GM21576 (cell line): Measurements from ENCODE around the gene ZNHIT2.
"Not testable (repeated sequence)": the region's sequence is repeated elsewhere in the genome, so short reads cannot be mapped to it uniquely, and the experiment has no call there.

Source experiments
- ATAC-seq: cut with Tn5 transposase; IDR thresholded peaks from one replicate; pipeline ENCODE4 v1.9.1; 2021; ENCODE audit warnings: mild to moderate bottlenecking, moderate library complexity; ENCODE audit not compliant: unreplicated experiment

Gene ZNHIT2

DNA sequence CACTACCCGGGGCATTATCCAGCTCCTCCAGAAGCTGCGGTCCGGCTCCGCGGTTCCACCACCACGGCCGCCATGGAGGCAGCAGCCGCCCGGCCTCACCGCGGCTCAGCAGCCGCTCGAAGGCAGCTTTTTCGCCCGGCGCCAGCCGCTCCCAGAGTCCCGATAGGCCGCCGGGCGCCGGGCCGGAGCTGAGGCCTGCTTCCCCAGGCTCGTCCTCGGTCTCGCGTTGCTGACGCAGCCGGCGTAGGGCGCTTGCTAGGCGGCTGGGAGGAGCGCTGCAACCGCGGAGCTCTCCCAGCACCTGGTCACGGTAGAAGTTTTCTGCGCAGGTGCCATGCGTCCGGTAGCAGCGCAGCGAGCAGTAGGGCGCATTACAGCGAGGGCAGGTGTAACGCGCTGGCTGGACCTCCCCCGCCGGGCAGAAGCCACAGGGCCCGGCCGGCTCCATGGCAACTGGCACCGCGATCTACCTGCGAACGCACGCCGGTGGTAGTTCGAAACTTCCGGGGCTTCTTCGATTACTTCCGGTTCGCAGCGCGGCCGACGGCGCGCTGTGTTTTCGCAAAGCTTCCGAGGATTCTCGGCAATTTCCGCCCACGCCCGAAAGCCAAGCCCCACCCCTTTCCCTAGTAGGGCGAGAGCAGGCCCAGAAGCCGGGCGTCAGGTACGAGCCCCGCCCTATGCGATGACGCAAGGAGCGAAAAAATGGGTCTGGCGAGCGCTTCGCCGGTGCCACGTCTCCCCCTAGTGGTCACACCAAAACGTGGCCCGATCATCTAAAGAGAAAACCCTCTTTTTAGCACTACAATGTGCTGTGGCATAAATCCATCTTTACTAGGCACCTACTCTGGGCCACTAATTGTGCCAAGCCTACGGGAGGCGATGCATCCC, at the start of gene ZNHIT2:
TSS of gene ZNHIT2 (minus strand) at position 496 of the 891 bp plus-strand sequence. CDS start at position 448, 48 bp downstream.
- ATAC-seq: peak; percentile 52

DNA sequence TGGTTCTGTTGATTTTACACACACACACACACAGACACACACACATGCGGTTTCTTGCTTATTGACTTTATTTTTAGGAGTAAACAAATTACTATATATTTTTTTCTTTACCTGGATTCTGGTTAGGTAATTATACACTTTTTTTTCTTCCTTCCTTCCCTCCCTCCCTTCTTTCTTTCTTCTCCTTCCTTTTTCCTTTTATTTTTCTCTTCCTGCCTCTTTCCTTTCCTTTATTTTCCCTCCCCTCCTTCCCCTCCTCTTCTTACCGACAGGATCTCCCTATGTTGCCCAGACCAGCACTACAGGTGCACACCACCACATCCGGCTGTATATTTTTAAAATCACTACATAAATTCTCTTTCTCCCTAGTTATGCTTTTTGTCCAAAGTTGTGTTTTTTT, 49.4 kb upstream of the ZNHIT2 start:
- no peak for ATAC-seq

GRCh38 chr11:65165410-65166317, 48.2 kb upstream of the ZNHIT2 start:
- ATAC-seq: no peak

DNA sequence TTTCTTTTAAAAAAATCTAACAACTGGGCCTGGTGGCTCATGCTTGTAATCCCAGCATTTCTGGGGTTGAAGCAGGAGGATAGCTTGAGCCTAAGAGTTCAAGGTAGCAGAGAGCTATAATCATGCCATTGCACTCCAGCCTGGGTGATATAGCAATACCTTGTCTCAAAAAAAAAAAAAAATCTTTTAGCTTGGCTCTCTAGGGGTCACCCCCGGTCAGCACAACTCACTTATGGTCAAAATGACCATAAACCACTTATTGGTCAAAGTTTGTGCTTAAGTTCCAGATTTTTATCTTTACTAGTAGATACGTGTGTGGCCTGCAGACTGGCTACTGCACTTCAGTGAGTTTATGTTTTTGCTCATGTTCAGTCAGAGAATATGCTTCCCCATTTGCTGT, 46.2 kb upstream of the ZNHIT2 start:
- ATAC-seq: no peak

DNA sequence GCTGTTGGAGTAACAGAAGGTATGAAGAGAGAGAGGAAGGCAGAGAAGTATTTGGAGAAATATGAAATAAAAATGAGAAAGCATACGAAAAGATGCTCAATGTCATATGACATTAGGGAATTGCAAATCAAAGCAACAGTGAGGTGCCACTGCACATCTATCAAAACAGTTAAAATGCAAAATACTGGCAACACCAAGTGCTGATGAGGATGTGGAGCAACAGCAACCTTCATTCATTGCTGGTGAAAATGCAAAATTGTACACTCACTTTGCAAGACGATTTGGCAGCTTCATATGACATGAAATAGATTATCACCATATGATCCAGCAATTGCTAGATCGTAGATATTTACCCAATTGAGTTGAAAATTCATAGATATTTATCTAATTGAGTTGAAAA, 43.1 kb upstream of the ZNHIT2 start:
- ATAC-seq: no peak

- ATAC-seq: peak; percentile 75
Observed at GRCh38 chr11:65159012-65159411, 41.5 kb upstream of the ZNHIT2 start.

GRCh38 chr11:65157336-65157735, 39.8 kb upstream of the ZNHIT2 start:
- no peak for ATAC-seq

GRCh38 chr11:65156926-65157325, 39.4 kb upstream of the ZNHIT2 start:
- no peak for ATAC-seq

- no peak for ATAC-seq
Observed at GRCh38 chr11:65156256-65156655, 38.8 kb upstream of the ZNHIT2 start.

GRCh38 chr11:65152122-65152521, 34.6 kb upstream of the ZNHIT2 start:
- ATAC-seq: no peak

DNA sequence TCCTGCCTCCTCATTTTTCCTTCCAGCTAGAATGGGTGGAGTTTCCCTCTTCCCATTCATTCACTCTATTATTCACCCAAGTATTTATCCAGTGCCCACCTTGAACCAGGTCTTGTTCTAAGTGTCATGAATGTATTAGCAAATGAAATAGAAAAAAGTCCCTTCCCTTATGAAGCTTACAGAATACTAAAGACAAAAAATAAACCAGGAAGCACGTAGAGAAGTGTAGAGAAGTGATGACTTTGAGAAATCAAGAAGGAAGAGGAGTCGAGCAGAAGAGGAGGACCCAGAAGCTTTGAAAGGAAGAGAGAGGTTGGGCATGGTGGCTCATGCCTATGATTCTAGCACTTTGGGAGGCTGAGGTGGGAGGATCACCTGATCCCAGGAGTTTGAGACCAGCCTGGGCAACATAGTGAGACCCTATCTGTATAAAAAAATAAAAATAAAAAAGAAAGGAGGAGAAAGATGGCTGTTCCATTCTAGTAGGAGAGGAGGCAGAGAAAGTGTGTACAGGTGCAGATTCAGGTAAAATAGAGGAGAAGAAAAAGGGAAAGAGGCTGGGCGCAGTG, 33.9 kb upstream of the ZNHIT2 start:
- ATAC-seq: no peak

DNA sequence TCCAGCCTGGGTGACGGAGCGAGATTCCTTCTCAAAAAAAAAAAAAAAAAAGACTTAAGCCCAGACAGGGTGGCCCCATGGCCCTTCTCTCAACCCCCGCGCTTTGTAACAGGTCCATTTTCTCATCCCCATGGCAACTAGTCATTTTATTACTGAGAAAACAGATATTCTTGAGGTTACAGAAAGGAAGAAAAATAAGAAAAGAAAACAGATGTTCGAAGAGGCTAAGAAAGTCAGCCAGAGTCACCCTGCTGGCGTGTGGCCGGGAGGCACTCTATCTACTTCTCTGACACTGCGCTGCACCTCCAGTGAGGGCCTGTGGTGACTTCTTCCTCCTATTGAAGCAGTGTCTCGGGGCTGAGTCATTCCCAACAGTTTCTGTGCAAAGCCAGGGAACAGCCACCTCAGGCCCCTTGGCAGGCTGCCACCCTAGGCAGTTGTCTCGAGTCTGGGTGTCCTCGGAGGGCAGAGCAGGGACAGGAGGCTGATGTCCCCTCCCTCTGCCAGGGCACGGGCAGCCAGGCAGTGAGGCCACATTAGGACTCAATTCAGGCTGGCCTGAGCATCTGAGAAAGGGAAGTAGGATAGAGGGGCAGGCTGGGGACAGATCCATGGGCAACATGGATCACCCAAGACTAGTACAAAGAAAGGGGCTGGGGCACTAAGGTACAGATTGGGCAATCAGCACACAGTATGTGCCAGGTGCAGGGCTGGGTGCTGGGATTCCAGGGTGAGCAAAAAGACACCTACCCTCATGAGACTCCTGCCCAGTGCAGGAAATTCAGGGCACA, 33.2 kb upstream of the ZNHIT2 start:
- no peak for ATAC-seq

- ATAC-seq: not testable (repeated sequence)
Observed at GRCh38 chr11:65150131-65150508, 32.6 kb upstream of the ZNHIT2 start.

DNA sequence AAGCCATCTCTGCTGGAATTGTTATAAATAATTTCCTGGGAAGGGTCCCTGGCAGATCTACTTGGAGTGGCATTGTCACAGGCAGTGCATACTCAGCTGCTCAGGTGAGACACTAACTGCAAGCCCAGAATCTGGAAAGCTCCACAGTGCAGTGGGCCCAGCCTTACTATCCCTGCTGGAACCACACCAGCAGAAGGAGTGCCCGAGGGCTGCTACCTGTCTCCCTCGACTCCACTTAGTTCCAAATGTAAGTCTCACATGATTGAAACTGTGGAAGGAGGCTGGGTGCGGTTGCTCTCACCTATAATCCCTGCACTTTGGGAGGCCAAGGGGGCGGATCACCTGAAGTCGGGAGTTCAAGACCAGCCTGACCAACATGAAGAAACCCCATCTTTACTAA, 31.2 kb upstream of the ZNHIT2 start:
- no peak for ATAC-seq

DNA sequence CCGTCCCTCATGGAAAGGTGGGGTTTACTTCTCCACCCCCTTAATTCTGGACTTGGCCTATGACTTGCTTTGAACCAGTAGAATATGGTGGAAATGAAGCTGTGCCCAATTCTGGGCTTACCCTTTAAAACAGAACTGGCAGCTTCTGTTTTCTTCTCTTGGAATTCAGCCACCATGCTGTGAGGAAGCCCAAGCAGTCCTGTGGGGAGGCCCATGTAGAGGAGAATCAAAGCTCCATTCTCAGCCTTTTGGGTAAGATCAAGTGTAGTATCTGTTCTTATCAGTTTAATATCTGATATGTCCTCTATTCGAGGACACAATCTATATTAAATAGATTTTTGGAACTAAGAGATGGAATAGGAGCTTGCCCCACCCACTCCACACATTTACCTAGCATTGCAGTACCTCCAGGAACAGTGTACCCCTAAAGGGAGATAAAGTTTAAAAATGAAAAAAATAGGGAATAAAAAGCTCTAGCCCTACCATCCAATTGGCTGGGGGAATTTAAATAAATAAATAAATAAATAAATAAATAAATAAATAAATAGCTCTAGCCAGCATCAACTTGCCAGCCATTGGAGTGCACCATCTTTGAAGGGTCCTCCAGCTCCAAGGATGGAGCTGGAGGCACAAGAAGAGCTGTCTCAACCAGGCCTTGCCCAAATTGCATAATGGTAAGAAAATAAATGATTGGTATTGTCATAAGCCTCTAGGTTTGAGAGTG, 30.0 kb upstream of the ZNHIT2 start:
- ATAC-seq: no peak

DNA sequence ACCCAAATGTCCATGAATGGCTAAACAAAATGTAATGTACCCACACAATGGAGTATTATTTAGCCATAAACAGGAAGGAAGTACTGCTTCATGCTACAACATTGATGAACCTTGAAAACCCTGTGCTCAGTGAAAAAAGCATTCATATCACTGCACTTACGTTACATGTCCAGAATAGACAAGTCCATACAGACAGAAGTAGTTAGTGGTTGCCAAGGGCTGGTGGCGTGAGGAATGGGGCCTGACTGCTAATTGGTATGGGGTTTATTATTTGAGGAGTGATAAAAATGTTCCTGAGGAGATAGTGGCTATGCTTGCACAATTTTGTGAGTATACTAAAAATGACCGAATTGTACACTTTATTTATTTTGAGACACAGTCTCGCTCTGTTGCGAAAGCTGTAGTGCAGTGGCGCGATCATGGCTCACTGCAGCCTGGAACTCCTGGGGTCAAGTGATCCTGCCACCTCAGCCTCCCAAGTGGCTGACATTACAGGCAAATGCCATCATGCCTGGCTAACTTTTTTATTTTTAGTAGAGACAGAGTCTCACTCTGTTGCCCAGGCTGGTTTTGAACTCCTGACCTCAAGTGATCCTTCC, 24.5 kb upstream of the ZNHIT2 start:
- ATAC-seq: no peak

DNA sequence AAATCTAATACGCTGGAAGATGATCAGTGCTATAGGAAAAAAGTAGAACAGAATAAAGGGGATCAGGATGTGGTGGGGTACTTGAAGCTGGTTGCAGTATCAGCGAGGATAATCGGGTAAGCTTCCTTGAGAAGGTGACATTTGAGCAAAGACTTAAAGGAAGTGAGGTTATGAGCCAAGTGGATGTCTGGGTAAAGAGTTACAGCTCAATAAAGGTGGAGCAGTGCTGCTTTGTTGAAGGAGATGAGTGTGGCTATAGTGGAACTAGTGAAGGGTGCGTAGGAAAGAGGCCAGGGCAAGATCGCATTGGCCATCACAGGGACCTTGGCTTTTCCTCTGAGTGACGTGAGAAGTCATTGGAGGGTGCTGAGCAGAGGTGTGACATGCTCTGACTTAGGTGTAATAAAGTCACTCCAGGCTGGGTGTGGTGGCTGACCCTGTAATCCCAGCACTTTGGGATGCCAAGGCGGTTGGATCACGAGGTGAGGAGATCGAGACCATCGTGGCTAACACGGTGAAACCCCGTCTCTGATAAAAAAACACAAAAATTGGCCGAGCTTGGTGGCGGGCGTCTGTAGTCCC, 19.1 kb upstream of the ZNHIT2 start:
- no peak for ATAC-seq

- no peak for ATAC-seq
Observed at GRCh38 chr11:65135633-65136145, 18.2 kb upstream of the ZNHIT2 start.
